ENCODE results near the gene AHCYL2. TPM values are rescaled to one million over a fixed set of nuclear protein-coding genes. Genes with fewer than 3 reads are reported as not detected.

Gene AHCYL2
- total RNA-seq, 1 experiment from 2014 or later, result 25.6 TPM

DNA sequence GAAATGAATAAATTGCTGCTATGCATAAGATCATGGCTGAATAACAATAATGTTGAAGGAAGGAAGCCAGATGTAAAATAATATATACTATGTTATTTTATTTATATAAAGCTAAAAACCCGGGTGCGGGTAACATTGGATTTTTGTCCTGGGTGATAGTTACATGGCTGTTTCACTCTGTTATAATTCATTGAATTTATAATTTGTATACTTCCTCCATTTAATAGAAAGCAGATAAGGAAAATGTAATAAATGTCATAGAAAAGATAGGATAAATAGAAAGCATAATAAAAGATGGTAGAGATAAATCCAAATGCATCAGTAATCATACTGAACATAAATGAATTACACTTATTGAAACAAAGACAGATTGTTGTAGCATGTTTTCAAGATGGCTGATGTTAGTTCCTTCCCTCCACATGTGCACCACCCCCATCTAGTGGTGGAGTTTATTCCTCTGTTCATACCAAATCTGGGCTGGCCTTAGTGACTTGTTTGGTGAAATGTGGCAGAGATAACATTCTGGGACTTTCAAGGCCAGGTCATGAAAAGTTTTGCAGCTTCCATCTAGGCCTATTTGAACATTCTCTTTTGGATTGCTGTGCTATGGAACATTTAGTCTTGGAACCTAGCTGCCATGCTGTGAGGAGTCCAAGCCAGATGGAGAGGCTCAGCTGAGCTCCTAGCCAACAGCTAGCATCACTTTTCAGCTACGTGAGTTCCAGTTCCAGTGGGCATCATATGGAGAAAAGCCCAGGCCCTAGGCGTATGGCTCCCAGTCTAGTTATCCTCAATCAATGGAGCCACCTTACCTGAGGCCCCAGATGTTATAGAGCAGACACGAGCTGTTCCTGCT is 46.9 kb downstream of the AHCYL2 start:
- Mint-ChIP-seq H3K9me3 (peaks cover 13% of the 10 kb centered on the region), H3K4me1 (peaks cover 14% of the 10 kb centered on the region), H3K27ac (no peak overlapping the region), H3K36me3 (peaks cover 16% of the 10 kb centered on the region), H3K4me3 (no peak overlapping the region), H3K27me3 (ENCODE audit: low read depth) (no peaks in the 10 kb centered on the region)
- ChIA-PET CTCF (interaction anchor here (0.5 to 5.0 kb wide), 10 partner anchors 11 to 108 kb away, joined by 3 to 46 read pairs (median 4); partner anchors contain the start of gene AHCYL2), POLR2A (no interaction called here)
- no peak for TF ChIP-seq ELF4 (CRISPR knock-in tag; IDR thresholded peaks at IDR 0.05; ENCODE audit: low read depth)
- TF ChIP-seq, protein P1, sequence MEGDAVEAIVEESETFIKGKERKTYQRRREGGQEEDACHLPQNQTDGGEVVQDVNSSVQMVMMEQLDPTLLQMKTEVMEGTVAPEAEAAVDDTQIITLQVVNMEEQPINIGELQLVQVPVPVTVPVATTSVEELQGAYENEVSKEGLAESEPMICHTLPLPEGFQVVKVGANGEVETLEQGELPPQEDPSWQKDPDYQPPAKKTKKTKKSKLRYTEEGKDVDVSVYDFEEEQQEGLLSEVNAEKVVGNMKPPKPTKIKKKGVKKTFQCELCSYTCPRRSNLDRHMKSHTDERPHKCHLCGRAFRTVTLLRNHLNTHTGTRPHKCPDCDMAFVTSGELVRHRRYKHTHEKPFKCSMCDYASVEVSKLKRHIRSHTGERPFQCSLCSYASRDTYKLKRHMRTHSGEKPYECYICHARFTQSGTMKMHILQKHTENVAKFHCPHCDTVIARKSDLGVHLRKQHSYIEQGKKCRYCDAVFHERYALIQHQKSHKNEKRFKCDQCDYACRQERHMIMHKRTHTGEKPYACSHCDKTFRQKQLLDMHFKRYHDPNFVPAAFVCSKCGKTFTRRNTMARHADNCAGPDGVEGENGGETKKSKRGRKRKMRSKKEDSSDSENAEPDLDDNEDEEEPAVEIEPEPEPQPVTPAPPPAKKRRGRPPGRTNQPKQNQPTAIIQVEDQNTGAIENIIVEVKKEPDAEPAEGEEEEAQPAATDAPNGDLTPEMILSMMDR (IDR thresholded peaks at IDR 0.05), result peak; percentile 62
- ATAC-seq, result peak; percentile 86
- DNase-seq (ENCODE audit: low spot score), result peak; percentile 40

DNA sequence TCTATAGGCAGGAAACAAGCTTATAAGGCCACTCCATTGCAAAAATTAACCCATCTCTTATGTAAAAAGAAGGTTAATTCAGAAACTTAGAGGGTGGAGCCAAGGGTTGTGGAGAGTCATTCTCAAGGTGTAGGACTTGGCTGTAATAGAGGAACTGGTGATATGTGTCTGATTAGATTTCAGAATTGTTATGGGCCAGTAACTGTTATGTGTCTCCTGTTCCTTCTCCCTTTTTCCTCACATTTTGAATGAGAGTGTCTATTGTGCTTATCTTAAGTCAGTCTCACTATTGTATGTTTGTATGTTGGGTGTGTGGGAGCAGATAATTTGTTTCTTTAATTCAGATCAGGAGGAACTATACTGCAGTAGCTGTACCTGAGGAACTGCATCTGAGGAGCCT is 49.1 kb downstream of the AHCYL2 start:
- H3K36me3 Mint-ChIP-seq, result peaks cover 16% of the 10 kb centered on the region
- no peak overlapping the region for H3K27ac Mint-ChIP-seq
- no peaks in the 10 kb centered on the region for H3K27me3 Mint-ChIP-seq (ENCODE audit: low read depth)
- H3K4me3 Mint-ChIP-seq, result no peak overlapping the region
- H3K9me3 Mint-ChIP-seq, result peaks cover 13% of the 10 kb centered on the region
- DNase-seq (ENCODE audit: low spot score) (no peak), ATAC-seq (no peak)
- peaks cover 14% of the 10 kb centered on the region for H3K4me1 Mint-ChIP-seq
- ChIA-PET POLR2A (no interaction called here), CTCF (interaction anchor here (1.9 kb wide), 1 partner anchor 55 kb away, joined by 7 read pairs; no protein-coding TSS in a partner anchor)
- TF ChIP-seq ZNF416 (CRISPR knock-in tag; IDR thresholded peaks at IDR 0.05), result no peak
- TF ChIP-seq, protein P2, sequence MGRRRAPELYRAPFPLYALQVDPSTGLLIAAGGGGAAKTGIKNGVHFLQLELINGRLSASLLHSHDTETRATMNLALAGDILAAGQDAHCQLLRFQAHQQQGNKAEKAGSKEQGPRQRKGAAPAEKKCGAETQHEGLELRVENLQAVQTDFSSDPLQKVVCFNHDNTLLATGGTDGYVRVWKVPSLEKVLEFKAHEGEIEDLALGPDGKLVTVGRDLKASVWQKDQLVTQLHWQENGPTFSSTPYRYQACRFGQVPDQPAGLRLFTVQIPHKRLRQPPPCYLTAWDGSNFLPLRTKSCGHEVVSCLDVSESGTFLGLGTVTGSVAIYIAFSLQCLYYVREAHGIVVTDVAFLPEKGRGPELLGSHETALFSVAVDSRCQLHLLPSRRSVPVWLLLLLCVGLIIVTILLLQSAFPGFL (CRISPR knock-in tag; IDR thresholded peaks at IDR 0.05; ENCODE audit: borderline replicate concordance), result no peak
- TF ChIP-seq, protein P3, sequence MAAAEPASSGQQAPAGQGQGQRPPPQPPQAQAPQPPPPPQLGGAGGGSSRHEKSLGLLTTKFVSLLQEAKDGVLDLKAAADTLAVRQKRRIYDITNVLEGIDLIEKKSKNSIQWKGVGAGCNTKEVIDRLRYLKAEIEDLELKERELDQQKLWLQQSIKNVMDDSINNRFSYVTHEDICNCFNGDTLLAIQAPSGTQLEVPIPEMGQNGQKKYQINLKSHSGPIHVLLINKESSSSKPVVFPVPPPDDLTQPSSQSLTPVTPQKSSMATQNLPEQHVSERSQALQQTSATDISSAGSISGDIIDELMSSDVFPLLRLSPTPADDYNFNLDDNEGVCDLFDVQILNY (CRISPR knock-in tag; IDR thresholded peaks at IDR 0.05), result no peak
- TF ChIP-seq, protein P4, sequence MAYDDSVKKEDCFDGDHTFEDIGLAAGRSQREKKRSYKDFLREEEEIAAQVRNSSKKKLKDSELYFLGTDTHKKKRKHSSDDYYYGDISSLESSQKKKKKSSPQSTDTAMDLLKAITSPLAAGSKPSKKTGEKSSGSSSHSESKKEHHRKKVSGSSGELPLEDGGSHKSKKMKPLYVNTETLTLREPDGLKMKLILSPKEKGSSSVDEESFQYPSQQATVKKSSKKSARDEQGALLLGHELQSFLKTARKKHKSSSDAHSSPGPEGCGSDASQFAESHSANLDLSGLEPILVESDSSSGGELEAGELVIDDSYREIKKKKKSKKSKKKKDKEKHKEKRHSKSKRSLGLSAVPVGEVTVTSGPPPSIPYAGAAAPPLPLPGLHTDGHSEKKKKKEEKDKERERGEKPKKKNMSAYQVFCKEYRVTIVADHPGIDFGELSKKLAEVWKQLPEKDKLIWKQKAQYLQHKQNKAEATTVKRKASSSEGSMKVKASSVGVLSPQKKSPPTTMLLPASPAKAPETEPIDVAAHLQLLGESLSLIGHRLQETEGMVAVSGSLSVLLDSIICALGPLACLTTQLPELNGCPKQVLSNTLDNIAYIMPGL (CRISPR knock-in tag; IDR thresholded peaks at IDR 0.05), result no peak
- TF ChIP-seq ZNF396 (CRISPR knock-in tag; IDR thresholded peaks at IDR 0.05; ENCODE audit: borderline replicate concordance), result no peak
- TF ChIP-seq, protein P5, sequence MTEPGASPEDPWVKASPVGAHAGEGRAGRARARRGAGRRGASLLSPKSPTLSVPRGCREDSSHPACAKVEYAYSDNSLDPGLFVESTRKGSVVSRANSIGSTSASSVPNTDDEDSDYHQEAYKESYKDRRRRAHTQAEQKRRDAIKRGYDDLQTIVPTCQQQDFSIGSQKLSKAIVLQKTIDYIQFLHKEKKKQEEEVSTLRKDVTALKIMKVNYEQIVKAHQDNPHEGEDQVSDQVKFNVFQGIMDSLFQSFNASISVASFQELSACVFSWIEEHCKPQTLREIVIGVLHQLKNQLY (CRISPR knock-in tag; IDR thresholded peaks at IDR 0.05), result no peak
- TF ChIP-seq ATF1 (CRISPR knock-in tag; IDR thresholded peaks at IDR 0.05), result no peak
- TF ChIP-seq RORB (CRISPR knock-in tag; IDR thresholded peaks at IDR 0.05), result no peak
- TF ChIP-seq JUN (CRISPR knock-in tag; IDR thresholded peaks at IDR 0.05), result no peak
- TF ChIP-seq, protein P6, sequence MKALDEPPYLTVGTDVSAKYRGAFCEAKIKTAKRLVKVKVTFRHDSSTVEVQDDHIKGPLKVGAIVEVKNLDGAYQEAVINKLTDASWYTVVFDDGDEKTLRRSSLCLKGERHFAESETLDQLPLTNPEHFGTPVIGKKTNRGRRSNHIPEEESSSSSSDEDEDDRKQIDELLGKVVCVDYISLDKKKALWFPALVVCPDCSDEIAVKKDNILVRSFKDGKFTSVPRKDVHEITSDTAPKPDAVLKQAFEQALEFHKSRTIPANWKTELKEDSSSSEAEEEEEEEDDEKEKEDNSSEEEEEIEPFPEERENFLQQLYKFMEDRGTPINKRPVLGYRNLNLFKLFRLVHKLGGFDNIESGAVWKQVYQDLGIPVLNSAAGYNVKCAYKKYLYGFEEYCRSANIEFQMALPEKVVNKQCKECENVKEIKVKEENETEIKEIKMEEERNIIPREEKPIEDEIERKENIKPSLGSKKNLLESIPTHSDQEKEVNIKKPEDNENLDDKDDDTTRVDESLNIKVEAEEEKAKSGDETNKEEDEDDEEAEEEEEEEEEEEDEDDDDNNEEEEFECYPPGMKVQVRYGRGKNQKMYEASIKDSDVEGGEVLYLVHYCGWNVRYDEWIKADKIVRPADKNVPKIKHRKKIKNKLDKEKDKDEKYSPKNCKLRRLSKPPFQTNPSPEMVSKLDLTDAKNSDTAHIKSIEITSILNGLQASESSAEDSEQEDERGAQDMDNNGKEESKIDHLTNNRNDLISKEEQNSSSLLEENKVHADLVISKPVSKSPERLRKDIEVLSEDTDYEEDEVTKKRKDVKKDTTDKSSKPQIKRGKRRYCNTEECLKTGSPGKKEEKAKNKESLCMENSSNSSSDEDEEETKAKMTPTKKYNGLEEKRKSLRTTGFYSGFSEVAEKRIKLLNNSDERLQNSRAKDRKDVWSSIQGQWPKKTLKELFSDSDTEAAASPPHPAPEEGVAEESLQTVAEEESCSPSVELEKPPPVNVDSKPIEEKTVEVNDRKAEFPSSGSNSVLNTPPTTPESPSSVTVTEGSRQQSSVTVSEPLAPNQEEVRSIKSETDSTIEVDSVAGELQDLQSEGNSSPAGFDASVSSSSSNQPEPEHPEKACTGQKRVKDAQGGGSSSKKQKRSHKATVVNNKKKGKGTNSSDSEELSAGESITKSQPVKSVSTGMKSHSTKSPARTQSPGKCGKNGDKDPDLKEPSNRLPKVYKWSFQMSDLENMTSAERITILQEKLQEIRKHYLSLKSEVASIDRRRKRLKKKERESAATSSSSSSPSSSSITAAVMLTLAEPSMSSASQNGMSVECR (CRISPR knock-in tag; IDR thresholded peaks at IDR 0.05; ENCODE audit: borderline replicate concordance), result no peak
- no peak for TF ChIP-seq NFE2L1 (CRISPR knock-in tag; IDR thresholded peaks at IDR 0.05)
- TF ChIP-seq, protein P7, sequence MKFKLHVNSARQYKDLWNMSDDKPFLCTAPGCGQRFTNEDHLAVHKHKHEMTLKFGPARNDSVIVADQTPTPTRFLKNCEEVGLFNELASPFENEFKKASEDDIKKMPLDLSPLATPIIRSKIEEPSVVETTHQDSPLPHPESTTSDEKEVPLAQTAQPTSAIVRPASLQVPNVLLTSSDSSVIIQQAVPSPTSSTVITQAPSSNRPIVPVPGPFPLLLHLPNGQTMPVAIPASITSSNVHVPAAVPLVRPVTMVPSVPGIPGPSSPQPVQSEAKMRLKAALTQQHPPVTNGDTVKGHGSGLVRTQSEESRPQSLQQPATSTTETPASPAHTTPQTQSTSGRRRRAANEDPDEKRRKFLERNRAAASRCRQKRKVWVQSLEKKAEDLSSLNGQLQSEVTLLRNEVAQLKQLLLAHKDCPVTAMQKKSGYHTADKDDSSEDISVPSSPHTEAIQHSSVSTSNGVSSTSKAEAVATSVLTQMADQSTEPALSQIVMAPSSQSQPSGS (CRISPR knock-in tag; IDR thresholded peaks at IDR 0.05; ENCODE audit: borderline replicate concordance, low read depth), result no peak
- no peak for TF ChIP-seq ZBTB21 (CRISPR knock-in tag; IDR thresholded peaks at IDR 0.05; ENCODE audit: borderline replicate concordance)
- TF ChIP-seq, protein P8, sequence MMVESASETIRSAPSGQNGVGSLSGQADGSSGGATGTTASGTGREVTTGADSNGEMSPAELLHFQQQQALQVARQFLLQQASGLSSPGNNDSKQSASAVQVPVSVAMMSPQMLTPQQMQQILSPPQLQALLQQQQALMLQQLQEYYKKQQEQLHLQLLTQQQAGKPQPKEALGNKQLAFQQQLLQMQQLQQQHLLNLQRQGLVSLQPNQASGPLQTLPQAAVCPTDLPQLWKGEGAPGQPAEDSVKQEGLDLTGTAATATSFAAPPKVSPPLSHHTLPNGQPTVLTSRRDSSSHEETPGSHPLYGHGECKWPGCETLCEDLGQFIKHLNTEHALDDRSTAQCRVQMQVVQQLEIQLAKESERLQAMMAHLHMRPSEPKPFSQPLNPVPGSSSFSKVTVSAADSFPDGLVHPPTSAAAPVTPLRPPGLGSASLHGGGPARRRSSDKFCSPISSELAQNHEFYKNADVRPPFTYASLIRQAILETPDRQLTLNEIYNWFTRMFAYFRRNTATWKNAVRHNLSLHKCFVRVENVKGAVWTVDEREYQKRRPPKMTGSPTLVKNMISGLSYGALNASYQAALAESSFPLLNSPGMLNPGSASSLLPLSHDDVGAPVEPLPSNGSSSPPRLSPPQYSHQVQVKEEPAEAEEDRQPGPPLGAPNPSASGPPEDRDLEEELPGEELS (CRISPR knock-in tag; IDR thresholded peaks at IDR 0.05), result no peak
- no peak for TF ChIP-seq JAZF1 (CRISPR knock-in tag; IDR thresholded peaks at IDR 0.05)
